SU-DHL-6 (cell line): ENCODE results near the gene GNB1L.
"Not testable (repeated sequence)": the region's sequence is repeated elsewhere in the genome, so short reads cannot be mapped to it uniquely, and the experiment has no call there.

Experiments used
- CTCF ChIP-seq: fragments of 200-600 bp; sonication (generic); IDR thresholded peaks from one replicate; pipeline ENCODE4 v1.5.1; 2017; ENCODE audit warnings: antibody characterized with exemption, mild to moderate bottlenecking, low read length, moderate library complexity; ENCODE audit not compliant: insufficient read depth, poor library complexity, severe bottlenecking
- EZH2phosphoT487 ChIP-seq: fragments of 200-600 bp; sonication (generic), shearing (Covaris generic); conservative IDR thresholded peaks from 2 replicates; pipeline ENCODE4 v1.6.1; 2018; ENCODE audit warnings: mild to moderate bottlenecking, antibody characterized with exemption, low read length, moderate library complexity, mixed read lengths

- not testable (repeated sequence) for TF ChIP-seq CTCF, EZH2phosphoT487
These were observed 28.8 kb upstream of the GNB1L start for GRCh38 chr22:19883446-19883845.
